TTC549 (cell line): ENCODE results near the gene MAPK12.
"Not testable (repeated sequence)": the region's sequence is repeated elsewhere in the genome, so short reads cannot be mapped to it uniquely, and the experiment has no call there.

Source experiments
- FAIRE-seq: peaks from 2 replicates; lab custom pipeline; 2012; peaks lifted over from hg19 to GRCh38; lab: Jason Lieb, UNC

The MAPK12 gene

GRCh38 chr22:50281957-50282356 is 20.5 kb upstream of the MAPK12 start:
- no peak for FAIRE-seq

GRCh38 chr22:50281384-50281760 is 19.9 kb upstream of the MAPK12 start:
- no peak for FAIRE-seq

GRCh38 chr22:50280708-50281383 is 19.4 kb upstream of the MAPK12 start:
- FAIRE-seq = no peak

GRCh38 chr22:50280022-50280707 is 18.7 kb upstream of the MAPK12 start:
- no peak for FAIRE-seq

- FAIRE-seq = no peak
These were observed 17.6 kb upstream of the MAPK12 start for GRCh38 chr22:50278956-50279619.

GRCh38 chr22:50278461-50278860 is 17.0 kb upstream of the MAPK12 start:
- no peak for FAIRE-seq

GRCh38 chr22:50277761-50278160 is 16.3 kb upstream of the MAPK12 start:
- no peak for FAIRE-seq

GRCh38 chr22:50276143-50276542 is 14.7 kb upstream of the MAPK12 start:
- no peak for FAIRE-seq

GRCh38 chr22:50275181-50276055 is 13.9 kb upstream of the MAPK12 start:
- no peak for FAIRE-seq

- FAIRE-seq = no peak
These were observed 13.3 kb upstream of the MAPK12 start for GRCh38 chr22:50274771-50275170.

GRCh38 chr22:50274311-50274710 is 12.8 kb upstream of the MAPK12 start:
- FAIRE-seq = no peak

- not testable (repeated sequence) for FAIRE-seq
These were observed 12.3 kb upstream of the MAPK12 start for GRCh38 chr22:50273781-50274180.

GRCh38 chr22:50273352-50273751 is 11.9 kb upstream of the MAPK12 start:
- not testable (repeated sequence) for FAIRE-seq

GRCh38 chr22:50272044-50272802 is 10.7 kb upstream of the MAPK12 start:
- FAIRE-seq = no peak

GRCh38 chr22:50271519-50271970 is 10.1 kb upstream of the MAPK12 start:
- FAIRE-seq = no peak

GRCh38 chr22:50270666-50271394 is 9.3 kb upstream of the MAPK12 start:
- no peak for FAIRE-seq

- no peak for FAIRE-seq
These were observed 8.6 kb upstream of the MAPK12 start, which contains the start of gene MAPK11 for GRCh38 chr22:50269970-50270665. Gene MAPK11 (minus strand): TSS chr22:50270380. CDS start chr22:50270292, 88 bp downstream.

- no peak for FAIRE-seq
These were observed 8.1 kb upstream of the MAPK12 start for GRCh38 chr22:50269573-50269969.

- no peak for FAIRE-seq
These were observed 7.2 kb upstream of the MAPK12 start for GRCh38 chr22:50268655-50269113.
